Gastroesophageal sphincter (tissue), 3 donors: Measurements from ENCODE around the gene MYBPH.

Source experiments
- CTCF ChIP-seq, 4 experiments: fragments of 200-600 bp in 2 of 4; fragments of 450-650 bp in 2 of 4; sonication (generic) in 1 of 4; IDR thresholded peaks; one replicate each; pipeline ENCODE4 v1.5.1; 2017 to 2019; ENCODE audit warnings: antibody characterized with exemption in 4 of 4, mild to moderate bottlenecking in 2 of 4, moderate library complexity in 2 of 4
- EP300 ChIP-seq: sonication (generic); formaldehyde crosslinking; IDR thresholded peaks from one replicate; pipeline ENCODE4 v1.6.1; 2017; ENCODE audit warnings: antibody characterized with exemption, mild to moderate bottlenecking
- POLR2A ChIP-seq, 2 donors: fragments of 450-650 bp; IDR thresholded peaks; one replicate each; pipeline ENCODE4 v1.6.1; 2017; ENCODE audit warnings: antibody characterized with exemption in 2 of 2, mild to moderate bottlenecking in 2 of 2, moderate library complexity in 1 of 2
- POLR2AphosphoS5 ChIP-seq: sonication (generic); formaldehyde crosslinking; IDR thresholded peaks from one replicate; pipeline ENCODE4 v1.6.1; 2017; ENCODE audit warnings: antibody characterized with exemption

- TF ChIP-seq CTCF (IDR thresholded peaks at IDR 0.05) (no peak), POLR2A (IDR thresholded peaks at IDR 0.05) (no peak), POLR2AphosphoS5 (no peak), EP300 (no peak)
Observed at GRCh38 chr1:203176273-203177035, 828 bp upstream of the MYBPH start.
